Occipital lobe (tissue), 2 donors: ENCODE data around the gene PVALEF. TPM values are rescaled to one million over a fixed set of nuclear protein-coding genes. Genes with fewer than 3 reads are reported as not detected.

ENCODE experiments used
- DNase-seq: peaks from one replicate; lab custom pipeline; 2025; lab: John Stamatoyannopoulos, UW
- total RNA-seq: library from RNA; depleted of rRNA; stranded (reverse); fragments of >200 nt; gene quantifications from one replicate; pipeline ENCODE4 v1.2.3, GENCODE V29; 2014

Gene PVALEF
- total RNA-seq, 1 donor from 2014 or later, result not detected

DNA sequence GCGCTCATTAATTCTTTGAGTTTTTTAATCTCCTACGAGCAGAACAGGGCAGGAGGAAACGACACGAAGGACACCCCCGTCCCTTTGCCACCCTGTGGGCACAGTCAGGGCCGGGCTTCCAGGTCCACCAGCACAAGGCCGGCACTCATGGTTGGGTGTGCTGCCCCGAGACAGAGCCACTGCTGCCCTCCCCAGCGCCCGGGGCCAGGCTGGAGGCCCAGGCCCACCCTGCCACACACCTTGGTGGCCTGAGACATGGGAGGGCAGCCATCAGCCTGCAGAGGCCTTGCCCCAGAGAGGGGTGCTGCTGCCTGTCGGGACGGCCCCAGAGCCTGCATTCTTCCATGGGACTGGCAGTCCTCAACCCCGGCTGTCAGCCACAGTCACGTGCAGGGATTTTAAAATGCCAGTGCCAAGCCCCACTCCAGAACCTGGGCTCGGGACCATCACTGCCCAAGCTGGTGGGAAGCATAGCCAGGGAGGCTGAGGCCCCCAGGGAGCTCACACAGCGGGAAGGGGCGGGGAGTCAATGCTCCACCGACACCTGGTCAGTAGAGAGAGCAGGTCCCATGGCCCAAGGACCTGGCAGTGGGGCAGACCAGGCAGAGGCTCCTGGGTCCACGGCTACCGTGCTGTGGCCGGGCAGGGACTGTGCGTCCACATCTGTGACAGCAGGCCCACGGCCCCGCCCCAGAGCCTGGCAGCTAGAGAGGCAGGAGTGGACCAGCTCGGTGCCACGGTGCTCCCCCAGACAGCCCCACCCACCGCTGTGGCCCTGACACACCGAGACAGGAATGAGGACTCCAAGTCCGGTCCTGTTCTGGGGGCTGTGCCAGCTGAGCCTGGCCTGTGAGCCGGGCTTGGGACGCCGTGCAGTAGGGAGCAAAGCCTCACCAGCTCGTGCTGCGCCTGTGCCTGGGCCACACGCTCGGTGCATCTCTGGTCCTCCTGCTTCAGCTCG, 29.9 kb downstream of the PVALEF start:
- DNase-seq, result no peak

DNA sequence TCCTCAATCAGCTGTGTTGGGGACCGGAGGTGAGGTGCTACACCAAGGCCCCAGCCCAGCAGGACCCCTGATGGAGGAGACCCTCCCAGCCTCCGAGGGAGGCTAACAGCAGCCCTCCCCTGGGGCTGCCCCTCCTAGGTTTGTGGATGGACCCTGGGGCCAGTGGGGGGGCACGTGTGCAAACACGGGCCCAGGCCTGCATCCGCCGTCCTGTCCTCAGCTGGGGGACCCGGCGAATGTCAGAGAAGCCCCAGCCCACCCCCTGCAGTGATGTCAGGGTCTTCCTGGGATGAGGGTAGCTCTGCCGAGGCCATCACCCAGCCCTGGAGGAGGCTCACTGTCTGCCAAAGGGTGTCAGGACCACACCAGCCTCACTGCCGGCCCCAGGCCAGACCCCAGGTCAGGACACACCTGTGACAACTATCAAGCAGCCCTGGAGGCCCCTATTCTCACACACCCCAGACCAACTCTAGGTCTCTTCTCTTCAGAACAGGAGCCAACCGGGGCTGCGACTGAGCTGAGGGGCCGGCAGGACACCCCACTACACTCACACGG, 30.7 kb downstream of the PVALEF start:
- no peak for DNase-seq

DNA sequence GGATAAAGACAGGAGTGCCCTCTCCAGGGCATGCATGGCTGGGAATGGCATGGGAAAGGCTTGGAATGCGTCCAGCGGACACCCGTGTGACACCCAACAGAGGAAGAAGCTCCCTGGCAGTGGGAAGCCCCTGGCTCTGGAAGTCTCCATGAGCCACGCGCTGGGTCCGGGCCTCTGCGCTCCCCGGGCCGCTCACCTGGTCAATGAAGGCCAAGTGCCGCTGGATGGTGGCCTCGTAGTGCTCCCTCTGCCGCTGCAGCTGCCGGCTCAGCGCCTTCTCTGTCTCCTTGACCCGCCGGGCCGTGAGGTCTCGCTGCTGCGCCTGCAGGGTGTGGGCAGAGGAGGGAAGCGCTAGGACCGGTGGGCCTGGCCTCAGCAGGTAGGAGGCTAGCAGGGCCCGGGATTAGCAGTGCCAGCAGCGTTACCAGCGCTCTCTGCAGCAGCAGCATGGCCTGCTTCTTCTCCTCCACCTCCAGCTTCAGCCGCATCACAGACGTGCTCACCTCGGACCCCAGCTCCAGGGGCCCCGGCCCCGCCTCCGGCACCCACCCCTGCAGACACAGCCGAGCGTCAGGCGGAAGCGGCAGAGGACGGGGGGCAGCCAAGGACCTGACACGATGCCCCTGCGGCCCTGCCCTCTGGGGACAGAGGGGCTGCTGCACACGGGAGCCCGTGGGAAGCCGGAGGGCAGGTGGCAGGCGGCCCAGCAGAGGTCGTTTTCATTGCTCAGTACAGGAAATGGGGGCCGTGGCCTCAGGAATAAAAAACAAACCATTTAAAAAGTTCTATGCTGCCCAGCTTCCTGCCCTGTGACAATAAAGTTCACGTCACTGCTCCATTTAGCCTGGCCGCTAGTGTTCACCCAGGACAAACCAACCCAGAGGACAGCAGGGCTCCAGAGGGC, 31.4 kb downstream of the PVALEF start:
- no peak for DNase-seq

DNA sequence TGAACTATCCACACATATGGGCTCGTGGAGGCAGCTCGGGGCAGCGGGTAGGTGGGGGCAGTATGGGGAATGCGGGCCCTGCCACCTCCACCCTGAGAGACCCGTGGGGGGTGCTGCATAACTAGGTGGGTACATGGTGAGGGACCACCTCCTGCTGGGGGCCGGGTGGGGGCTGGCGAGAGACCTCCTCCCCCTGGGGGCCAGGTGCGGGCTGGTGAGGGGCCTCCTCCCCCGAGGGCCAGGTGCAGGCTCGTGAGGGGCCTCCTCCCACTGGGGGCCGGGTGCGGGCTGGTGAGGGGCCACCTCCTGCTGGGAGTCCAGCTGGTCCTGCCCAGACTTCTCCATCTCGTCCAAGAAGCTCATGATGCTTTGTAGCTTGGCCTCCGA, 32.1 kb downstream of the PVALEF start:
- DNase-seq, result no peak

DNA sequence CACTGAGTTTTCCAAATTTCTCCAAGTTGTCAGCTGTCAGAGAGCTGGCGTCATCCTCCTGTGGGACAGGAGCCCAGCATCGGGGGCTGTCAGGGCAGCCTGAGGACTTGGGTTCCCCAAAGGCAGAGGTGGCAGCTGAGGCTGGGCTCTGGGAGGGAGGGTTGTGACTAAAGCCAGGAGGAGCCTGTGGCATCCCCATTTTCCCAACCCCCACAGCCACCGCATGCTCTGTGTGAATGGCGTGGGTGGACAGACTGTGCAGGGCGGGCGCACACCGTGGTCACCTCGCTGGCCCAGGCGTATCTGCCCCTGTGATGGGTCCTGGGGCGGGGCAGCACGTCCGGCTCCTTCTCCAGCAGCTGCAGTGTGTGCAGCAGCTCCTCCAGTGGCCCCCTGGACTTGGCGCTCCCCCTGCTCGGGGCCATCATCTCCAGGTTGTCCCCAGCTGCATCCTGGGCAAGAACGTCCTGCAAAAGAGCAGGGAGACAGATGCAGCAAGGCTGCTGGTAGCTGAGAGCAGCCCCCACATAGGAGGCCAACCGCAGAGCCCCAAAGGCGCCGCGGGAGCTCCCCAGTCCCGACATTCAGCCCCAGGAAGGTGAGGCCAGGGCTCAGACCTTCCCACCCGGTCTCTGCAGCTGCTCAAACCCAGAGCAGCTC, 32.7 kb downstream of the PVALEF start:
- no peak for DNase-seq

DNA sequence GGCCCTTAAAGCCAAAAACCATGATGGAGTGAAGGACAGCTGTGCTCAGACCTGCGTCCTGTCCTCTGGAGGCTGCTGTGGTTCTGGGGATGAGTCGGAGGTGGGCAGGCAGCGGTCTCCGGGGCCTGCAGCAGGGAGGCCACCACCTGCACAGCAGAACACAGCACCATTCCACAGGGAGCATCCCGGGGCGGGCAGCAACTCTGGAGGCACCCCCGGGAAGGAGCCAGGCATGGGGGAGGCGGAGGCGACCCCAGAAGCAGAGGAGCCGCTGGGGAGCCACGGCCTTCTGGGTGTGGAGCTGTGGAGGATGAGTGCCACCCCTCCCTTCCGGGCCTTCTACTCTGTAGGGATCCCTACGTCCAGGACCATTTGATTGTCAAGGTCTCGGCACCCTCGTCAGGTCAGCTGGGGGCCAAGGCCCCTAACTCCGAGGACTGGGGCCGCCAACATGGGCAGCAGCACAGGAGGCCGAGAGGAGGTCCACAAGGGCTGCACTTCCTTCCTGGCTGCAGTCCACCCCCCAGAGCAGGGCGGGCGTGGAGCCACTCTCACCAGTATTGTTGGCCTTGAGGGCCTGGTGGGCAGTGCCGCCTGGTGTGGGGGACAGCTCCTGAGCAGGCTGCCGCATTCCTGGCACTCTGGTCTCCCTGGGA, 33.6 kb downstream of the PVALEF start:
- DNase-seq, result no peak

DNA sequence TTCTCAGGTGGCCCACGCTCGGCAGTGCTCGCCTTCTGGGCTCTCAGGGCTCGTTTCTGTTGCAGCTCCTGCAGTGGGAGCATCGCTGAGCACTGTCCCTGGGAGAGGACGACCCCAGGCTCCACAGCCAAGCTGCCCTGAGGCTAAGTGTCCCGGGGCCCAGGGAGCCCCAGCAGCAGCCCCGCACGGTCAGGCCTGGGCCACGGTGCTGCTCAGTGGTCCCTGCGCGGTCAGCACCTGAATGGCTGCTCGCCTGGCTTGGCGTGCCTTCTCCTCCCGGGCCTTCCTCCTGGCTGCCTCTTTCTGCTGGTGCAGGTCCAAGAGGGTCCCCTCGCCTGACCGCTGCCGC, 34.1 kb downstream of the PVALEF start:
- no peak for DNase-seq

DNA sequence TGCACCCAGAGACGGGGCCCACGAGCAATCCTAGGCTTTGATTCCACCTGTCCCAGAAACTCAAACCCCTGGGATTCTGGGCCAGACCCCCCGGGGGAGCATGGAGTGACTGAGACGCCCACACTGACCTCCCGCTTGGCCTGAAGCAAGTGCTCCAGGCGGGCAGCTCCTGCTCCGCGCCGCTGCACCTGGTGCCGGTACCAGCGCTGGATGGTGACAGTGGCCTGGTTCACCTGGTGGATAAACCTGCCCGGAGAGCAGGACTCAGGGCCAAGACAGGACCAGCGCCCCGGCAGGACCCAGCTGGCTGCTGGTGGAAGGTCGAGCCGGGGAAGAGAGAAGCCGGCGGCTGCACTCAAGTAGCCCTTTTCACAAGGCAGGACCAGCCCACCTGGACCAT, 34.9 kb downstream of the PVALEF start:
- no peak for DNase-seq

DNA sequence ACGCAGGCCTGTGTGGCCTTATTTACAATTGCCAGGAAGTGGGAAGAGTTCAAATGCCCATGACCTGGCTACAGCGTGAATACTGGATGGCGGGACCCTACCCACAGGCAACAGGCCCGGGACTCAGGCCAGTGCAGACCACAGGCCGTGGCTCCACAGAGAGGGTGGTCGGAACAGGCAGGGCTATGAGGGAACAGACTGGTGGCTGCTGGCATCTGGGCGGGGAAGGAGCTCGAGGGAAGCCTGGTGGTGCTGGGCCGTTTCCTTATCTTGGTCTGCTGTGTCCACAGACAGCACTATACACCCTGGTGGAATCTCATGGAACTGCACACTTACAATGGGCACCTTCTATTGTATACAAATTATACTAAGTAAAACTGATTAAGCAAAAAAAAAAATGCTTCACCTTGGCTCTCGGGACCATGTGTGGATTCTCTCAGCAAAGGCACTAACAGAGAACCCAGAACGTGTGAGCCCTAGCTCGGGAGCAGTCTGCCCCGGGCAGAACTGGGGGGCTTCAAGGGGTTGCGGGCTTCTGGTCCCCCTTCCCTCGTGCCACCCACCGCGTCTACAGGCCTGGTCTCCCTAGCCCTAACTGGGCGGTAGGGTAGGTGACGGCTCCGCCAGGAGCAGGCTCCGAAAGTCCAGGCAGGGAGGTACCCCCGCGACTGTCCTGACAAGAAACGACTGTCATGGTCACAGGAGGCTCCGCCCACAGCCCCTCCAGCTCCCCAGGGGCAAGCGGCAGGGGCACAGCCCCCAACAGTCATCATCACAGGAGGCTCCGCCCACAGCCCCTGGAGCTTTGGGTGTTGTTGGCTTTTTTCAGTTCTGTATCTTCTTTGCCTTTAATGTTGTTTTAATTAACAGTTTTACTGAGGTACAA, 35.6 kb downstream of the PVALEF start:
- DNase-seq, result peak; percentile 32

DNA sequence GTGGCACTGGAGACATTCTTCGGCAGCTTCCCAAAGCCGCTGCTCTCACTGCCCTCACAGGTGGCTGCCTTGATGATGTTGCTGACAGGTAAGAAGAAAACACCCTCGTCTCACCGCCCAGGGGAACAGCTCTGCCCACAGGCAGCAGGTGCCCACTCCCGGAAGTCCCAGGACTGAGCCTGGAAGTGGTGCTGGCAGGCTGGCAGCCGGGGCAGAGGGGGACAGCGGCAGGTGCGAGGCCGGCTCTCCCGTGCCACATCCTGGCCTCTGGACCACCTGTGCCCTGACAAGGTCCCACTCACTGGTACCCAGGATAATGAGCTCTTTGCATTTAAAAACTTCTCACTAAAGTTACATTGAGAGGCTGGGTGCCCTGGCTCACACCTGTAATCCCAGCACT, 37.0 kb downstream of the PVALEF start:
- no peak for DNase-seq

DNA sequence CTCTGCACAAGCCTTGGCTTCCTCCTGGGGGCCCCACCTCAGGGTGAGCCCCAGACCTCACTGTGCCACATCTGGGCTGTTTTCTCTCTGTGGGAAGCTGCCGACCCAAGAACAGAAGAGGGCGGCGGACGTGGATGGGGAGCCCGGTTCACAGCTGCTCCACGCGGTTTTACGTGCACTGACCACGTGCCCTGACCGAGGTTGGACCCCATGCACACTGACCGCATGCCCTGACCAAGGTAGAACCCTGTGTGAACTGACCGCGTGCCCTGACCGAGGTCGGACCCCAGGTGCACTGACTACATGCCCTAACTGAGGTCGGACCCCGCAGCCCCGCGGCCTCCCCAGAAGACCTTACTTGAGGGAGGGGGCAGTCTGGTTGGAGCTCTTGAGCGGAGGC, 37.8 kb downstream of the PVALEF start:
- no peak for DNase-seq

DNA sequence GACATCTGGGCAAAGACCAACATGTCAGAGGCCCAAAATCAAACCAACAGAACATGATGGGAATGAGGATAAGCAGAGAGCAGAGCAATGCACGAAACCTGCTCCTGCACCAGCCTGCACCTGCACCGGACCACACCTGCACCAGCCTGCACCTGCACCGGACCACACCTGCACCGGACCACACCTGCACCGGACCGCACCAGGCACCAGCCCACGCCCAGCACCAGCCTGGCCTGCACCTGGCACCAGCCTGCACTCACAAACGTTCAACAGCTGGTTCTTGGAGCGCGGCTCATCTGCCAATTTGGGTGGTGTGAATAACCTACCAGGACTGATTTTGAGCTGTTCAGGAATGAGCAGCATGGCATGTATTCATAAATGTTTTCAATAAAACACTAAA, 39.3 kb downstream of the PVALEF start:
- DNase-seq, result no peak

DNA sequence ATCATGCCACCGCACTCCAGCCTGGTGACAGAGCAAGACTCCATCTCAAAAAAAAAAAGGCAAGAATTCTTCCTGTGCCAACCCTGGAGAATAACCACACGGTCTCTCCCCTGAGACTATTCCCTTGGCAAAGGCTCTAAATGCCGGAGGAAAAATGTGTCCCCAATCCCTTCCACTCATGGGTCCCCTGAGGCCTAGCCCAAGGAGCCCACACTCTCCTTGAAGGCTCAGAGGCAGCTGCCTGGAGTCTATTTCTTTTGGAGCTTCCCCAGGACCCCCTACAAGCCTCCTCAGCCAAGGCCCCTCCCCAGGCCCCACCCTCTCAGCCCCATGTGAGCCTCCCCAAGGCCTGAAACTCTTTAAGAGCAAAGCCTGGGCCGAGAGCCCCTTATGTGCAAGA, 40.9 kb downstream of the PVALEF start:
- DNase-seq, result no peak

DNA sequence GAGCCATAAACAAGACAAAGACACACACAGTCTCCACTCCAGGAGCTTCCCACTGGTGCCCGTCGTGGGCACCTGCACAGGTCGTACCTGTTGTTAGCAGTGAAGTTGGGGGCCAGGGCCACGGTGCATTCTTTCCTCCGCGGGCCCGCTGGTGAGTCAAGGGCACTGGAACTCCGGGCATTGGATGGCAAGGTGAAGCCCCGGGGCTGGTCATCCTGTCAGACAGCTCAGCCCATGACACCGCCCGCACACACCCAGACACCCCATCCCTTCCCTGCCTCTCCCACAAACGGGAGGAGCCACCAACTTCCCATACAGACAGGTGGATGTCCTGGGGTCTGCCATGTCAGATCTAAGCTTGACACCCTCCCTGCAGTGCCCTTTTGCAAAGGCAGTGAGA, 41.4 kb downstream of the PVALEF start:
- no peak for DNase-seq

DNA sequence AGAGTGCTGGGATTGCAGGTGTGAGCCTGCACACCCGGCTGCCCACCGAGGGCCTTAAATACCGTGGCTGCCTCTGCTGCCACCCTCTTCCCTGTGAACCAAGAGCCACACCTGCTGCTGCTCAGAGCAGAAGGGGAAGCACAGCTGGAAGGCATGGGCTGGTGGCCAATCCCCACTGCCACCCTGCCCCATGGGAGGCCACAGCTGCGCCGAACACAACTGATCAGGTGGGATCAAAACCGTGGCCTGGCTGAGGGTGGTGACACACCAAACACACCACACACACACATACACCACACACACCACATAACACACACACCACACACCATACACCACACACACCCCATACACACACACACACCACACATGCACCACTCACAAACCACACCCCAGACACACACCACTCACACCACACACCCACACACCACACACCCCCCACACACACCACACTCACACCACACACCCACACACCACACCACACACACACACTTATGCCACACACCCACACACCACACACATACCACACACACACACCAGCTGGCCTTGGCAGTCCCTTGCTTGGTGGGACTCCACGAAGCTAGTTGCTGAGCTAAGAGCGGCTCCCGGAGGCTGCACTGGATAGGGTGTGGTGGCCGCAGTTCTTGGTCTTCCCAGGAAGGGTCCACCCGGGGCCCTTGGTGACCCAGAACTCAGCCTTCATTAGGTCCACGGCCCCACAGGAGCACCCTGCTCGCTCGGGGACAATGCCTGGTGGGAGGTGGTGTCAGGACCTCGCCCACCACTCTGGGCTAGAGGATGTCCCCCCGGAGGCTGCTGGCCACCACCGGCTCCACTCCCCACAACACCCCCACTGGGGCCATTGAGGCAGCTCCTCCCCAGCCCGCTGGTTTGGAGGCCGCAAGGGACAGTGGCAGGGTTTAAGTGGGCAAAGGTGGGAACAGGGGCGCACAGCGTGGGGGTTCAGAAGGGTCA, 42.6 kb downstream of the PVALEF start:
- no peak for DNase-seq

DNA sequence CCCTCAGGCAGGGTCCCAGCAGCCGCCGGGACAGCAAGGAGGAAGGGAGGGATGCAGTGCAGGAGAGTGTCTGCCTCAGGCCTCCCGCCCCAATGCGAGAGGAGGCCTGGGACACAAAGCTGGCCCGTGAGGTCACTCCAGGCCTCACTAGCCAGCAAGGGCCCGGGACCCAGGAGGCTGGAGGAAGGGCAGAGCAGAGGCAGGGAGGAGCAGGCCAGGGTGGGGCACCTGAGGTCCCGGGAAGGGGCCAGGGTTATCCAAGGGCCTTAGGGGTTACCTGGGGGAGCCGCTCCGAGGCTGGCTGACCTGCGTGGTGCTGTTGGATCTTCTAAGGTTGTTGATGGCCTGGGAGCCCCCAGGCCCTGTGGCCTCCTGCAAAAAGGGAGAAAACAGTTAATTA, 43.3 kb downstream of the PVALEF start:
- DNase-seq, result no peak

DNA sequence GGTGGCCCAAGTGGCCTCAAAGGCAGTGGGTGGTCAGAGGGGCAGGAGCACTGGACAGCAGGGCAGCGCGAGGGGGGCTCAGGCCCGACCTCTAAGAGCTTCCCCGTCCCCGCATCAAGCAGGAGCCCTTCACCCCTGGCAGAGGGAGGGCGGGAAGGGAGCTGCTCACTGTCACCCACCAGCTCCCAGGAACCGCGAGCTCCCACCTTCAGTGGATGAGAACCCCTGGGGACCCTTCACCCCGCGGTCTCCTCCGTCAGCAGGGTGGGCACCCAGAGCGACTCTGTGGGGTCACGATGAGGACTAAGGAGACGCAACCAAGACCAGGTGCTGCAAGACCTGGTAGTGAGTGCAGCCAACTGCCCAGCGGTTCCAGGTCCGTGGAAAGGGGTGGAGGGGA, 43.8 kb downstream of the PVALEF start:
- DNase-seq, result no peak

DNA sequence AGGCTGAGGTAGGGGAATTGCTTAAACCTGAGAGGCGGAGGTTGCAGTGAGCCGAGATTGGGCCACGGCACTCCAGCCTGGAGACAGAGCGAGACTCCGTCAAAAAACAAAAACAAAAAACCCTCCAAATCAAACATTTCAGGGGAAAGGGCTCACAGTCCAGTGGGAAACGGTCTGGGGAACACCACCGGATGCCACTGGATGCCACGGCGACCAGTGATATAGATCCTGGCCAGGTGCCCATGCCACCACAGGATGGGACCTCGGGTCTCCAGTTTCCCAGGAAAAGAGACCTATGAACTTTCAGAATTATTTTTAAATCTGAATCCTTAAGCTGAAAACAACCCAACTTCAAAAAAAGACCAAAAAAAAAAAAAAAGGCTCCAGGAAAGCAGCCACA, 45.2 kb downstream of the PVALEF start:
- no peak for DNase-seq

DNA sequence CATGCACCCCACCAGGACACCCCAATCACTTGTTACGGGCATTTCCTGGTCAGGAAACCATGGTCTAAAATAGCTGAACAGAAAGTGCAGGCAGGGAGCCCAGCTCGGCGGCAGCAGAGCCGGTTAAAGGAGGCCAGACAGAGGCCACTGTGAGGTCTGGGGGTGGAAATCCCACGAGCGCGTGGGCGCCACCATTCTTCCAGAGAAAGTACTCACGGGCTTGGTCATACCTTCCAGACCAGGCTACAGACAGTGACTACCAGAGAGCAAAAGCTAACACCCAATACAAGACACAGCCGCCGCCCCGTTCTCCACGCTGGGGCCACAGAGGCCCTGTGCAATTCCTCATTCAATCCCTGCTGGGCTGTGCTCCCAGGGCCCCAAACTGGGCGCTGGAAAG, 45.6 kb downstream of the PVALEF start:
- no peak for DNase-seq
